NK-92 (cell line): ENCODE measurements around the gene TBPL1.
"Not testable (repeated sequence)": the region's sequence is repeated elsewhere in the genome, so short reads cannot be mapped to it uniquely, and the experiment has no call there.

Experiments used
- DNase-seq: peaks from one replicate; lab custom pipeline; 2025; ENCODE audit not compliant: unreplicated experiment; lab: John Stamatoyannopoulos, UW

TBPL1 gene

GRCh38 chr6:133952815-133953633 lies at the start of gene TBPL1:
Gene TBPL1, plus strand, starts transcription at chr6:133953224. Its CDS starts 26,902 bp downstream, at chr6:133980126.
- DNase-seq = peak; percentile 62

- no peak for DNase-seq
Measured at GRCh38 chr6:133903855-133904254, 49.2 kb upstream of the TBPL1 start.

- DNase-seq = no peak
Measured at GRCh38 chr6:133906050-133906449, 47.0 kb upstream of the TBPL1 start.

DNA sequence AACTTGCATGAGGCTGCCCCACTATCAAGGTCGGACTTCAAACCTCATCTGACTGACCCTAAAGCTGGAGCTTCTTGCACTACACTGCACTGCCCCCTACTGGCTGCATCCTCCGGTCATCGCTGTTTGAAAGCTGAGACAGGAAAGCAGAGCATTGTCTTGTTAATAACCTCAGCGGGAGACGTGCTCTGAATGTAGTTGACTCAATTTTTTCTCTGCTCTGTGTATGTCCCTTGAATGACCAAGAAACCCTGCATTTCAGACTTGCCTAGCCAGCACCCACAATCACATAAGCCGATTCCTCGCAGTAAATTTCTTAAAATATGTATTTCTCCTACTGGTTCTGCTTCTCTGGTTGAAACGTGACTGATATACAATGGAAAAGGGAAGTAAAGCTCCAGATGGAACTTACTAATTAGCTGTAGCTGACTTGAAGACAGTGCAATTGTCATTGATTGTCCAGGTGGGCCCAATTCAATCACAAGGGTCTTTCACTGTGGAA lies 36.3 kb upstream of the TBPL1 start:
- no peak for DNase-seq

DNA sequence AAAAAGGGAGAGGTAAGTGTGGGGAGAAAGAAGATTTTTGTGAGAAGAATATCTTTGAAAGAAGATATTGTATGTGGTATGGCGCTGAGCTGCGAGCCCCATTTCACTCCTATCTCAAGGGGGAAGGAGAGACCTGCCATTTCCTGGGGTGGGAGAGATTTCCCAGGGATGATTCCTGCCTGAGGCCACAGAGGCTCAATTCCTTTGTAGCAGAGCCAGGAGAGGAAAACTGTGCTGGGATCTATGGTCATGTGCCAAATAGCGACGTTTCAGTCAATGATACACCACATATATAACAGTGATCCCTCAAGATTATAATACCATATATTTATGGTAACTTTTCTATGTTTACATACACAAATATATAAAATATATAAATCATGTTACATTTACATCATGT lies 35.2 kb upstream of the TBPL1 start:
- no peak for DNase-seq

DNA sequence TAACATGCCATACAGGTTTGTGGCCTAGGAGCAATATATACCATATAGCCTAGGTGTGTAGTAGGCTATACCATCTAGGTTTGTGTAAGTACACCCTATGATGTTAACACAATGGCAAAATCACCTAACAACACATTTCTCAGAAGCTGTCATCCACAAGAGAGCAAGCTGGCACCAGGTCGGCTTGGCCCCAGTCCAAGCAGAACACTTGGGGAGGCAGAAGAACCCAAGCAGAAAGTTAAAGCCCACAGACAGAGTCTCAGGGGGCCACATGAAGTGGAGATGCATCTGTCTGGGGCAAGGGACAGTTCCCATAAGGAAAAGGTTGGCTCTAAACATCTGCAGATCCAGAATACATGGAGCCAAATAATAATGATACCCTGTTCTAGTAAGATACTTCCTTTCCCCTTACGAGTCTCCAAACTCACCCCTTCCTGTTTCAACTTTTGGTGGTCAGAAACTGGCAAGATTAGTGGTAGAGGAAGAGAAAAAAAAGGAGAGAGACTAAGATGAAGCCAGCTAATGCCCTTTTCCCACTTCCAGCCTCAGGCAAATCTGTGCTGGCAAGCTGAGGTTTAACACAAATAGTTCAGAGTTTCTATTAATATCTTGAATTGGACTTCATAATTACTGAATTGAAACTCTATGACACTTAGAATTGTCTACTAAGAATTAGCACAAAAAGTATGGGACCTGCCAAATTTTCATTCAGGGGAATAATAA lies 34.7 kb upstream of the TBPL1 start:
- DNase-seq = no peak

- no peak for DNase-seq
Measured at GRCh38 chr6:133919362-133919761, 33.7 kb upstream of the TBPL1 start.

DNA sequence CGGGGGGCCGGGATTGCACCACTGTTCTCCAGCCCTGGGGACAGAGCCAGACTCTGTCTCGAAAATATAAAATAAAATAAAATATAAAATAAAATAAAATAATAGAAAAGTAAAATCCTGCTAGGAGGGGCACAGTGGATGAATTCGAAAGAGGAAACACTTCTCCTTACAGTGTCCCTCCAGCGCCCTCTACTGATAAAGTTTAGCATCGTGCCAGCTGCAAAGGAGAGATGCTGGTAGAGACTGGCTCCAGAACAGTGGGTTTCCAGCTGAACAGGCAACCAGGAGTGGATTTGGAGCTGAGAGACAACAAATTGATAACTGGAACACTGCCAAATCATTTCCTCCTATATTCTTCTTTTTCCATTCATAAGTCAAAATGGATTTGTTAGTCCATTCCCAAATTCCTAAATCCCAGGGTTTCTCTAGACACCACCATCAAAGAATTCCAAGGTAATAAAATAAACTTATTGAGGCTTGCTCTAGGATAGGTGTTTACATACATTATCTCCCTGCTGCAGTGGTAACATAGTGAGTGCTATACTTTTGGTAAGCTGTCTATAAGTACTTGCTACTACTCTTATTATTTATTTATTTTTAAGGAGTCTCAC lies 31.7 kb upstream of the TBPL1 start:
- no peak for DNase-seq

DNA sequence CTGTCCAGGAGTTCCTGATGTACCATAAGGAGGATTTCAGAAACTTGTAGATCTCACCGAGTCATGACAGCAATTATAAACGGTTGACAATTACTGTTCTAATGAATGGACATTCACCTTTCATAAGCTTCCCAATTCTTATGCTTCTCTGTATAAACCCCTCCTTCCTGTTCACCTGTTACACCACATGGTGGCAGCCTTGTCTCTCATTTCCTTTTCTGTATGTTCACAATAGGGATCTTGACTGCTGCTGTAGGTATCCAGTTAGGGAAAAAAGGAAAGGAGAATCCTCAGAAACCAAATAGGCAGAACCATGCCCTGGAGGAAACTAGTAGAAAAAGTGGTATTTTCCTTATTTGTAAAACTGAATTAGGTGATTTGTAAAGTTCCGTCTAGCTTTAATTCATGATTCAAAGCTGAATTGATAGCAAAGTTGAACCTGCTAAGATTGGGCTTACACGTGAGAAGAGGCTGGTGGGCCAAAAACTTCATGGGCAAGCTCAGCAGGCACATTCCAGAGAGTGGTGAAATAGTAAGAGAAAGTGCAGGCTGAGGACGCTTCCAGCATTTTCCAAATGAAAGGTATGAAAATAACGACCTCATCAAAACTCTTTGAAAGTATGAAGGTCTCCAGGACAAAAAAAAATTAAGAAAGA lies 29.0 kb upstream of the TBPL1 start:
- DNase-seq = no peak

GRCh38 chr6:133931221-133931620 lies 21.8 kb upstream of the TBPL1 start:
- DNase-seq = not testable (repeated sequence)

- DNase-seq = not testable (repeated sequence)
Measured at GRCh38 chr6:133936352-133936751, 16.7 kb upstream of the TBPL1 start.

DNA sequence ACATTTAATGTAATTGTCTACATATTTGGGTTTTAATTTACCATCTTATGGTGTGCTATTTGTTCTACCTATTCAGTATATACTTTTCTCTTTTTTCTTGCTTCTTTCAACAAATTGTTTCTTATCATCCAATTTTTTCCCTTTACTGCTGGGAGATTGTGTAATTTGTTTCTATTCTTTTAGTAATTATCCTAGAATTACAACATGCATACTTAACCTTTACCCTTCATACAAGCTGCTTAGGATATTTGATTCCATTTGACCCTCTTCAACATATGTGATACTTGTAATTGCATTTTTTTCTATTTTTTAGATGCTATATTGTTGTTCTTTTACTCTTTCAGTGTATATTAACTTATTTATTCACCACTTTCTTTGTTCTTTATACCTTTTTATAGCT lies 15.1 kb upstream of the TBPL1 start:
- no peak for DNase-seq

DNA sequence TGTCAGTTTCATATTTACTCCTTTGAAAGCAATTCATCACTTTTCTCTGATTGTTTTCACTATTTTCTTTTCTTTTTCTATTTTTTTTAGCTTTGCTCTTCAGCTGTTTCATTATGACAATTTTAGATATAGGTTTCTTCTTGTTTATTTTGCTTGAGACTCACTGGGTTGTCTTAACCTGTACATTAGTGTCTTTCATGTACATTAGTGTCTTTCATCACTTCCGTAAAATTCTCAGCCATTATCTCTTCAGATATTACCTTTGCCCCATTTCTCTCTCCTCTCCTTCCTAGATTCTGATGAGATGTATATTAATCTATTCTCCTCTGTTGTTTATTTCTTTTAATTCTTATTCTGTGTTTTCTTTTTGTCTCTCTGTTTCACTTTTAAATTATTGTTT lies 14.5 kb upstream of the TBPL1 start:
- DNase-seq = no peak

GRCh38 chr6:133939778-133940667 lies 13.0 kb upstream of the TBPL1 start:
- DNase-seq = no peak

GRCh38 chr6:133945158-133945557 lies 7.9 kb upstream of the TBPL1 start:
- no peak for DNase-seq

DNA sequence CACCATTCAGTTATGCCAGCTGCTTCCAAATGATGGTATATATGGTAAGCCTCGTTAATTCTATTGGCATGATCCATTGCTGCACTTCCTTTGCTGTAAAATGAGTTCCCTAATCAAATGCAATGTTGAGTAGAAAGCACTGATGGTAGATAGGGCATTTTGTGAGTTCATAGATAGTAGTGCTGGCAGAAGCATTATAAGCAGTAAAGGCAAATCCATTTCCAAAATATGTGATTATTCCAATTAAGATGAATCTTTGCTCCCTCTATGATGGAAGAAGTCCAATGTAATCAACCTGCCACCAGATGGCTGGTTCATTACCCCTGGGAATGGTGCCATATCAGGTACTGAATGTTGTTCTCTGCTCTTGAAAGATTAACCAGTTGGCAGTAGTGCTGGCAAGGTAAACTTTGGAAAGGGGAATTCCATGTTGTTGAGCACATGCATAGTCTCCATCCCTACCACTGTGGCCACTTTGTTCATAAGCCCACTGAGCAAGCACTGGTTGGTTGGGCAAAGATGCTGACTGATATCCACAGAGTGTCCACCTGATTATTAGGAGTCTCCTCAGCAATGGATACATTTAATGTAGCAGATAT lies 5.6 kb upstream of the TBPL1 start:
- no peak for DNase-seq

- no peak for DNase-seq
Measured at GRCh38 chr6:133948472-133948871, 4.6 kb upstream of the TBPL1 start.

GRCh38 chr6:133951227-133951626 lies 1.8 kb upstream of the TBPL1 start:
- DNase-seq = no peak

- no peak for DNase-seq
Measured at GRCh38 chr6:133951881-133952814, 876 bp upstream of the TBPL1 start.
